K562 (cell line): ENCODE measurements around the gene RHOA. TPM values are rescaled to one million over a fixed set of nuclear protein-coding genes. Genes with fewer than 3 reads are reported as not detected.

ENCODE experiments used
- CEBPB ChIP-seq: fragments of 450-650 bp; IDR thresholded peaks from 2 replicates; pipeline ENCODE4 v1.6.1; 2016; ENCODE audit warnings: missing genetic modification characterization, missing compliant biosample characterization
- CEBPG ChIP-seq, 3 experiments: fragments of 200-800 bp in 1 of 3; sonication (Bioruptor generic) in 1 of 3; sonication (generic) in 1 of 3; formaldehyde crosslinking in 1 of 3; IDR thresholded peaks in 2 of 3; conservative IDR thresholded peaks in 1 of 3; 2 replicates each; pipeline versions ENCODE4 v1.6.1 to v1.8.0; 2016 to 2022; ENCODE audit warnings: missing compliant biosample characterization in 2 of 3, missing genetic modification characterization in 2 of 3, mild to moderate bottlenecking in 1 of 3, missing genetic modification reagents in 1 of 3
- CHCHD3 ChIP-seq: fragments of 250-450 bp; sonication (Bioruptor Pico); IDR thresholded peaks from 2 replicates; pipeline ENCODE4 v2.1.2; 2022; ENCODE audit warnings: mild to moderate bottlenecking
- JUND ChIP-seq, 2 experiments: IDR thresholded peaks; 2 replicates in 1 of 2; 3 replicates in 1 of 2; pipeline ENCODE4 v1.6.1; 2011; ENCODE audit warnings: borderline replicate concordance in 2 of 2, low read depth in 2 of 2, low read length in 2 of 2, improper control_type of control experiment in 1 of 2, missing biosample characterization in 1 of 2, missing genetic modification characterization in 1 of 2, missing genetic modification reagents in 1 of 2
- LEF1 ChIP-seq: fragments of 450-650 bp; IDR thresholded peaks from 2 replicates; pipeline ENCODE4 v1.6.1; 2016; ENCODE audit warnings: mild to moderate bottlenecking
- NFIC ChIP-seq: fragments of 450-650 bp; IDR thresholded peaks from 2 replicates; pipeline ENCODE4 v1.6.1; 2017; ENCODE audit warnings: mild to moderate bottlenecking, inconsistent platforms
- NFIX ChIP-seq: fragments of 250-450 bp; sonication (Bioruptor Pico); IDR thresholded peaks from 2 replicates; pipeline ENCODE4 v1.4.0; 2020; ENCODE audit warnings: low read depth, mild to moderate bottlenecking, moderate library complexity
- RB1 ChIP-seq: fragments of 450-650 bp; IDR thresholded peaks from 2 replicates; pipeline ENCODE4 v1.6.1; 2017; ENCODE audit warnings: low read depth, mild to moderate bottlenecking
- RREB1 ChIP-seq: fragments of 250-450 bp; sonication (Bioruptor Pico); IDR thresholded peaks from 2 replicates; pipeline ENCODE4 v1.4.0; 2020
- SREBF1 ChIP-seq: fragments of 150-350 bp; IDR thresholded peaks from 2 replicates; pipeline ENCODE4 v1.6.1; 2014; ENCODE audit warnings: antibody characterized with exemption, low read depth, low read length, borderline replicate concordance
- STAG1 ChIP-seq: sonication (generic); formaldehyde crosslinking; IDR thresholded peaks from 2 replicates; pipeline ENCODE4 v1.5.0; 2020; ENCODE audit warnings: missing genetic modification reagents, borderline replicate concordance
- TCF3 ChIP-seq: sonication (generic); formaldehyde crosslinking; IDR thresholded peaks from 2 replicates; pipeline ENCODE4 v1.4.0; 2020; ENCODE audit warnings: mild to moderate bottlenecking, missing genetic modification reagents
- TCF7 ChIP-seq: sonication (generic); IDR thresholded peaks from 2 replicates; pipeline ENCODE4 v1.6.1; 2016; ENCODE audit warnings: antibody characterized with exemption, borderline replicate concordance
- U2AF2 ChIP-seq: fragments of 200-400 bp; formaldehyde crosslinking; optimal IDR thresholded peaks from 2 replicates; pipeline ENCODE3; 2017; ENCODE audit warnings: low read depth, mild to moderate bottlenecking, low read length
- ZNF12 ChIP-seq: sonication (generic); formaldehyde crosslinking; IDR thresholded peaks from 2 replicates; pipeline ENCODE4 v1.4.0; 2020; ENCODE audit warnings: mild to moderate bottlenecking, missing genetic modification reagents
- ZNF146 ChIP-seq: IDR thresholded peaks from one replicate; pipeline ENCODE4 v1.6.1; 2018; ENCODE audit warnings: missing compliant biosample characterization; ENCODE audit not compliant: unreplicated experiment
- ZNF197 ChIP-seq: fragments of 200-800 bp; sonication (Bioruptor generic); IDR thresholded peaks from 2 replicates; pipeline ENCODE4 v1.6.1; 2016; ENCODE audit warnings: low read depth, missing genetic modification characterization, missing compliant biosample characterization
- ZNF282 ChIP-seq: sonication (generic); formaldehyde crosslinking; IDR thresholded peaks from 2 replicates; pipeline ENCODE4 v1.8.1; 2023; ENCODE audit warnings: missing genetic modification reagents
- ZNF384 ChIP-seq: IDR thresholded peaks from 2 replicates; pipeline ENCODE4 v1.6.1; 2012; ENCODE audit warnings: low read depth, low read length, improper control_type of control experiment
- ZNF766 ChIP-seq: fragments of 200-800 bp; sonication (Bioruptor generic); conservative IDR thresholded peaks from 2 replicates; pipeline ENCODE4 v1.6.1; 2016; ENCODE audit warnings: missing genetic modification characterization, missing compliant biosample characterization
- polyA plus RNA-seq, 8 experiments: library from polyadenylated mRNA; depleted of rRNA in 4 of 8; stranded (reverse) in 5 of 8; unstranded in 3 of 8; fragments of >200 nt; fragmentation: Nextera tagmentation in 2 of 8; fragmentation: Illumina TruSeq in 1 of 8; extraction: Ambion mirVana in 2 of 8; extraction: Trizol in 1 of 8; gene quantifications; 2 replicates each; pipeline versions ENCODE4 v1.2.1 to v1.2.3, GENCODE V29; 2011 to 2014; ENCODE audit warnings: inconsistent platforms in 1 of 8, missing spikeins in 1 of 8
- total RNA-seq, 7 experiments: library from RNA; depleted of rRNA in 6 of 7; stranded (reverse); fragments of >200 nt in 6 of 7; fragmentation: Illumina TruSeq in 2 of 7; extraction: Trizol in 2 of 7; gene quantifications; 2 replicates each; pipeline versions ENCODE4 v1.2.1 to v1.2.3, GENCODE V29; 2011 to 2021; ENCODE audit warnings: low replicate concordance in 1 of 7

The RHOA gene
- total and polyA plus RNA-seq, 9 of the 15 experiments (the other 6 are each of a cell fraction or from before 2014, with no cell fraction given): 136 to 540 (median 236) TPM

GRCh38 chr3:49351521-49352011, 60.2 kb downstream of the RHOA start (continued):
- no peak for TF ChIP-seq NFIC
- 0 out of 2 replicates have a peak, but pooled peaks have one; percentile 21 for TF ChIP-seq ZNF384
- no peak for TF ChIP-seq TCF3 (CRISPR knock-in tag)
- no peak for TF ChIP-seq ZNF197 (CRISPR knock-in tag)
- TF ChIP-seq CHCHD3 (CRISPR knock-in tag): no peak
- no peak for TF ChIP-seq TCF7
- no peak for TF ChIP-seq ZNF146 (CRISPR knock-in tag)
- TF ChIP-seq SREBF1: no peak
- no peak for TF ChIP-seq RREB1 (CRISPR knock-in tag)
- peak; percentile 79 for TF ChIP-seq CEBPB (tag)
- TF ChIP-seq STAG1 (CRISPR knock-in tag): no peak
- no peak for TF ChIP-seq JUND (IDR thresholded peaks at IDR 0.05; ENCODE audit: borderline replicate concordance, low read depth, low read length)
- TF ChIP-seq JUND (tag; IDR thresholded peaks at IDR 0.05; ENCODE audit: borderline replicate concordance, low read depth, low read length): no peak
- TF ChIP-seq ZNF282 (CRISPR knock-in tag): no peak
- no peak for TF ChIP-seq LEF1
- TF ChIP-seq RB1: no peak
- 0 out of 2 replicates have a peak, but pooled peaks have one; percentile 16 for TF ChIP-seq ZNF766 (CRISPR knock-in tag)
- 0 out of 2 replicates have a peak, but pooled peaks have one; percentile 19 for TF ChIP-seq CEBPG (CRISPR knock-in tag; IDR thresholded peaks at IDR 0.05)
- peak in 1 of 2 experiments; percentile 38; a peak in 1 of 4 replicates for TF ChIP-seq CEBPG (tag; conservative IDR thresholded peaks at IDR 0.05 in 1 of 2, IDR thresholded peaks at IDR 0.05 in 1 of 2)
- no peak for TF ChIP-seq U2AF2
- no peak for TF ChIP-seq ZNF12 (CRISPR knock-in tag)
- TF ChIP-seq NFIX (CRISPR knock-in tag): no peak
